PFSK-1 (cell line): ENCODE data around the gene MSH3.

Source experiments
- FOXP2 ChIP-seq: optimal IDR thresholded peaks from 2 replicates; pipeline ENCODE3; 2011; ENCODE audit warnings: borderline replicate concordance, control low read depth, inconsistent platforms; ENCODE audit not compliant: insufficient read depth; ENCODE audit errors: extremely low read length, extremely low read depth
- POLR2AphosphoS5 ChIP-seq: IDR thresholded peaks from 2 replicates; pipeline ENCODE4 v1.6.1; 2012; ENCODE audit warnings: low read depth, mild to moderate bottlenecking, control low read depth, low read length, moderate library complexity
- SIN3A ChIP-seq: IDR thresholded peaks from 2 replicates; pipeline ENCODE4 v1.6.1; 2012; ENCODE audit warnings: mild to moderate bottlenecking, low read length, moderate library complexity, borderline replicate concordance; ENCODE audit not compliant: insufficient read depth
- TAF1 ChIP-seq: IDR thresholded peaks from 2 replicates; pipeline ENCODE4 v1.6.1; 2012; ENCODE audit warnings: low read length, control low read depth, borderline replicate concordance; ENCODE audit not compliant: insufficient read depth
- TF ChIP-seq, protein P1 (sequence below), 2 experiments: IDR thresholded peaks; 2 replicates each; pipeline versions ENCODE4 v1.6.1 to v1.8.0; 2011 to 2012; ENCODE audit warnings: low read depth in 2 of 2, low read length in 2 of 2, control low read depth in 1 of 2, inconsistent platforms in 1 of 2, mild to moderate bottlenecking in 1 of 2, moderate library complexity in 1 of 2; ENCODE audit not compliant: insufficient read depth in 1 of 2

MSH3 gene

DNA sequence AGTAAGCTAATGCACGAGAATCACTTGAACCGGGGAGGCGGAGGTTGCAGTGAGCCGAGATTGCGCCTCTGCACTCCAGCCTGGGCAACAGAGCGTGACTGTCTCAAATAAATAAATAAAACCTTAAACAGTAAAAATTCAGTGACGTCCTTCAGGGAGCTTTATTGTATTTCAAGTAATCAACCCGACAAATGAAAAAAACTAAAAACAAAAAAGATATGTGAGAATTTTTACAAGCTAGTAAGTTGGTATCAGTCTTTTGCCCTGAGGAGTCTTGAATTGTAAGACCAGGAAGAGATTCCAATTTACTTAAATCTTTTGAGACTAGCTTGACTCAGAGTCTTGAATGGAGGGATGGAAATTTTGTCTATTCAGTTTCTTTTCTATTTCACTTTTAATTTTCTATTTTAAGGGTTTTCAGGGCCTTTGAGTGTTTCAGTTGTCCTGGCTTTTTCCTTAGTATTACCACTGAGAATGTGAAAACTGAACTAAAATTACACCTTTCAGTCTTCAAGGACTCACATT, 126.4 kb downstream of the MSH3 start:
- TF ChIP-seq POLR2AphosphoS5 (no peak), TAF1 (no peak), SIN3A (no peak), FOXP2 (no peak)
- TF ChIP-seq, protein P1, sequence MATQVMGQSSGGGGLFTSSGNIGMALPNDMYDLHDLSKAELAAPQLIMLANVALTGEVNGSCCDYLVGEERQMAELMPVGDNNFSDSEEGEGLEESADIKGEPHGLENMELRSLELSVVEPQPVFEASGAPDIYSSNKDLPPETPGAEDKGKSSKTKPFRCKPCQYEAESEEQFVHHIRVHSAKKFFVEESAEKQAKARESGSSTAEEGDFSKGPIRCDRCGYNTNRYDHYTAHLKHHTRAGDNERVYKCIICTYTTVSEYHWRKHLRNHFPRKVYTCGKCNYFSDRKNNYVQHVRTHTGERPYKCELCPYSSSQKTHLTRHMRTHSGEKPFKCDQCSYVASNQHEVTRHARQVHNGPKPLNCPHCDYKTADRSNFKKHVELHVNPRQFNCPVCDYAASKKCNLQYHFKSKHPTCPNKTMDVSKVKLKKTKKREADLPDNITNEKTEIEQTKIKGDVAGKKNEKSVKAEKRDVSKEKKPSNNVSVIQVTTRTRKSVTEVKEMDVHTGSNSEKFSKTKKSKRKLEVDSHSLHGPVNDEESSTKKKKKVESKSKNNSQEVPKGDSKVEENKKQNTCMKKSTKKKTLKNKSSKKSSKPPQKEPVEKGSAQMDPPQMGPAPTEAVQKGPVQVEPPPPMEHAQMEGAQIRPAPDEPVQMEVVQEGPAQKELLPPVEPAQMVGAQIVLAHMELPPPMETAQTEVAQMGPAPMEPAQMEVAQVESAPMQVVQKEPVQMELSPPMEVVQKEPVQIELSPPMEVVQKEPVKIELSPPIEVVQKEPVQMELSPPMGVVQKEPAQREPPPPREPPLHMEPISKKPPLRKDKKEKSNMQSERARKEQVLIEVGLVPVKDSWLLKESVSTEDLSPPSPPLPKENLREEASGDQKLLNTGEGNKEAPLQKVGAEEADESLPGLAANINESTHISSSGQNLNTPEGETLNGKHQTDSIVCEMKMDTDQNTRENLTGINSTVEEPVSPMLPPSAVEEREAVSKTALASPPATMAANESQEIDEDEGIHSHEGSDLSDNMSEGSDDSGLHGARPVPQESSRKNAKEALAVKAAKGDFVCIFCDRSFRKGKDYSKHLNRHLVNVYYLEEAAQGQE (IDR thresholded peaks at IDR 0.05; ENCODE audit: insufficient read depth in 1 of 2, low read depth in 2 of 2, low read length in 2 of 2) = no peak

DNA sequence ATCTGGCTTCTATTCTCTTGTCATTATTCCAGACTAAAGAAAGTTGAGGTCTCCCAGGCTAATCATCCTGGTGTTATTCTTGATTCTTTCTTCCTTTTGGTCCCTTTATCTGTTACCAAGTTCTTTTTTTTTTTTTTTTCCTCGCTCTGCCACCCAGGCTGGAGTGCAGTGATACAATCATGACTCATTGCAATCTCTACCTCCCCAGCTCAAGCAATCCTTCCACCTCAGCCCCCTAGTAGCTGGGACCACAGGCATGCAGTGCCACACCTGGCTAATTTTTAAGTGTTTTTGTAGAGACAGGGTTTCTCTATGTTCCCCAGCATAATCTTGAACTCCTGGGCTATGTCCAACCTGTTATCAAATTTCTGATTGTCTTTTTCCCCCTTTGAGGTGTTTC, 126.9 kb downstream of the MSH3 start:
- TF ChIP-seq FOXP2 = no peak
- no peak for TF ChIP-seq POLR2AphosphoS5
- TF ChIP-seq TAF1 = no peak
- TF ChIP-seq SIN3A = no peak

DNA sequence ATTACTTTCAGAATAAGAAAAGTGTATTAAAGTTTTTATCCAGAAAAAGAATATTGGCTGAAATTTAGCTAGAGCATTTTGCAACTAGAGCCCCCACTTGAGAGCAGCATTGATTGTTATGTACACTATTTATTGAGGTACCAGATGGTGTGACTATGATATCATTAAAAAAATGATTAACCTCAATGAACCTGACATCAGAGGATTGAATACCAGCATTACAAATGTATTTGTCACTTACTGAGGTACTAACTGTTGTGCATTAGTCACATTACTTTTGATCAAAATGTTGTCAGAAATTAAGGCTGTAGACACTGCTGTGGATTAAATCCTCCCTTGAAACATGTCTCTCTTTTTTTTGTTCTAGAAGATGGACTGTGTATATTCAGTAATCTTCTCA, 128.2 kb downstream of the MSH3 start:
- TF ChIP-seq FOXP2 (no peak), POLR2AphosphoS5 (no peak), SIN3A (no peak), TAF1 (no peak)
- TF ChIP-seq, protein P1 (IDR thresholded peaks at IDR 0.05; ENCODE audit: insufficient read depth in 1 of 2, low read depth in 2 of 2, low read length in 2 of 2) = no peak

DNA sequence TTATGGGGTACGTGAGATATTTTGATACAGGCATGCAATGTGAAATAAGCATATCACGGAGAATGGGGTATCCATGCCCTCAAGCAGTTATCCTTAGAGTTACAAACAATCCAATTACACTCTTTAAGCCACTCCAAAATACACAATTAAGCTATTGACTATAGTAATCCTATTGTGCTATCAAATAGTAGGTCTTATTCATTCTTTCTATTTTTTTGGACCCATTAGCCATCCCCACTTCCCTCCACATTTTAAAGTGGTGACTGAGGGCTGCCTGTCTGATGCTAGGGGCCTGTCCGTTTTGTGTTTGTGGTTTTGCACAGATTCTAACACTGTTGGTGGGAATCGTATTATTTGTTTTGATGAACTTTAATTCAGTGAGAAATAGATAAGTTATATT, 130.0 kb downstream of the MSH3 start:
- TF ChIP-seq SIN3A (no peak), TAF1 (no peak), FOXP2 (no peak)

DNA sequence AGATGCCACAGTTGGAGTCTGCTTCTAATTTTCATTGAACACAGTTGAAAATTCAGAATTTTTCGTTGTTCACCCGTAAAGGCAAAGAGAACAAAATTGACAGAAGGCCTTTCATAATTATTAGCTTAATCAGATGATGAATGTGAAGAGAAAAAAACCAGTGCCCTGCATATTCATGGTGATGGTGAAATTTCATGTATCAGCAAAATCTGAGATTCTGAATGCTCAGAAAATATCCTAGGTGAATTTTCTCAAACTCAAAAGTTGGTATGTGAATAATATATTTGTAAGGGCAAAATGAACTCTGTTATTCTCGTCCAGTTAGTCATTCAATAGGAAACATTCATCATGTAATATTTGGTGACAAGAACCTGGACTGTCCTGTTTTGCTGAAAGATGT, 136.2 kb downstream of the MSH3 start:
- TF ChIP-seq FOXP2 = no peak
- no peak for TF ChIP-seq SIN3A
- no peak for TF ChIP-seq POLR2AphosphoS5
- TF ChIP-seq, protein P1 (IDR thresholded peaks at IDR 0.05; ENCODE audit: insufficient read depth in 1 of 2, low read depth in 2 of 2, low read length in 2 of 2) = no peak
- TF ChIP-seq TAF1 = no peak

DNA sequence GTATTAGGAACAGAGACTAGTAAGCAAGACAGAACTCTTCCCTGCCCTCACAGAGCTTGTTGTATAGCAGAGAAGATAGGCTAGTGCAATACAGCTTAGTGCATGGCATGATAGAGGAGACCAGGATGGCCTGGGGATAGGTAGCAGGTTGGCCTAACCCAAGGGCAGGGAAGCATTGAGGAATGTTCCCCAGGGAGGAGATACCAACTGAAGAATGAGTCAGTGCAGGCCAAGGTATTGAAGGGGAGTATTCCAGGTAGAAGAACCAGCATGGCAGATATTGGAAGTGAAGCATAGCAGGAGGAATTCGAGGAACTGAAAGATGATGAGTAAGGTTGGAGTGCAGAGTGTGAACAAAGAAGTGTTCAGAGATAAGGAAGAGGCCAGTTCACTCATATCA, 138.9 kb downstream of the MSH3 start:
- TF ChIP-seq FOXP2 (no peak), SIN3A (no peak), POLR2AphosphoS5 (no peak), TAF1 (no peak)
- TF ChIP-seq, protein P1 (IDR thresholded peaks at IDR 0.05; ENCODE audit: insufficient read depth in 1 of 2, low read depth in 2 of 2, low read length in 2 of 2) = no peak
